DMS153 (cell line): Measurements from ENCODE around the gene PIGR.

Source experiments
- DNase-seq: peaks from one replicate; lab custom pipeline; 2025; lab: John Stamatoyannopoulos, UW

The PIGR gene

GRCh38 chr1:206958144-206958543 is 11.9 kb upstream of the PIGR start:
- DNase-seq = no peak

- no peak for DNase-seq
These were observed 11.4 kb upstream of the PIGR start for GRCh38 chr1:206957639-206958038.

- DNase-seq = peak; percentile 37
These were observed 9.5 kb upstream of the PIGR start for GRCh38 chr1:206955476-206956451.

GRCh38 chr1:206954459-206955342 is 8.4 kb upstream of the PIGR start:
- no peak for DNase-seq

- no peak for DNase-seq
These were observed 7.4 kb upstream of the PIGR start for GRCh38 chr1:206953626-206954025.

GRCh38 chr1:206953126-206953525 is 6.9 kb upstream of the PIGR start:
- DNase-seq = no peak

- no peak for DNase-seq
These were observed 5.9 kb upstream of the PIGR start for GRCh38 chr1:206952171-206952570.

GRCh38 chr1:206951318-206952100 is 5.2 kb upstream of the PIGR start:
- DNase-seq = no peak

- DNase-seq = no peak
These were observed 3.4 kb upstream of the PIGR start for GRCh38 chr1:206949641-206950040.

GRCh38 chr1:206949208-206949607 is 2.9 kb upstream of the PIGR start:
- DNase-seq = no peak

- no peak for DNase-seq
These were observed 989 bp upstream of the PIGR start for GRCh38 chr1:206947255-206947654.

GRCh38 chr1:206945779-206946178 is 487 bp downstream of the PIGR start:
- no peak for DNase-seq

GRCh38 chr1:206944703-206945102 is 1.6 kb downstream of the PIGR start:
- no peak for DNase-seq

GRCh38 chr1:206941766-206942418 is 4.4 kb downstream of the PIGR start:
- DNase-seq = no peak

GRCh38 chr1:206940588-206940936 is 5.7 kb downstream of the PIGR start:
- DNase-seq = no peak

- DNase-seq = no peak
These were observed 6.3 kb downstream of the PIGR start for GRCh38 chr1:206939841-206940587.

- no peak for DNase-seq
These were observed 7.1 kb downstream of the PIGR start for GRCh38 chr1:206939131-206939530.

GRCh38 chr1:206937425-206937824 is 8.8 kb downstream of the PIGR start:
- no peak for DNase-seq

GRCh38 chr1:206935491-206936067 is 10.7 kb downstream of the PIGR start:
- DNase-seq = peak; percentile 5

- DNase-seq = no peak
These were observed 12.8 kb downstream of the PIGR start for GRCh38 chr1:206933333-206933945.
